HEK293 (cell line): ENCODE results near the gene PTHLH.

Source experiments
- CTCF ChIA-PET: fragments of 350-600 bp; formaldehyde crosslinking; extraction: SDS; loops from one replicate; lab custom pipeline; 2021; ENCODE audit warnings: antibody characterized with exemption; lab: Yijun Ruan, JAX
- POLR2A ChIA-PET: fragments of 300-600 bp; formaldehyde crosslinking; extraction: SDS; loops from one replicate; lab custom pipeline; 2020; ENCODE audit warnings: antibody characterized with exemption, inconsistent platforms; lab: Yijun Ruan, JAX
- H3K27ac ChIP-seq: fragments of 200-500 bp; sonication (Bioruptor generic); 2 replicates; pipeline ENCODE4 v1.5.1; 2014; ENCODE audit warnings: low read depth, low read length, control low read depth, inconsistent platforms; ENCODE audit errors: extremely low read depth
- H3K36me3 ChIP-seq, 2 experiments: fragments of 200-500 bp in 1 of 2; sonication (Bioruptor generic) in 1 of 2; 1 replicate in 1 of 2; 2 replicates in 1 of 2; pipeline ENCODE4 v1.5.1; 2014 to 2017; ENCODE audit warnings: inconsistent platforms in 2 of 2, low read length in 2 of 2; ENCODE audit not compliant: control insufficient read depth in 2 of 2, insufficient read depth in 1 of 2
- H3K4me1 ChIP-seq: fragments of 200-500 bp; sonication (Bioruptor generic); 2 replicates; pipeline ENCODE4 v1.5.1; 2014; ENCODE audit warnings: mild to moderate bottlenecking, low read length, inconsistent platforms; ENCODE audit not compliant: control insufficient read depth, insufficient read depth
- H3K4me3 ChIP-seq: 2 replicates; pipeline ENCODE4 v1.5.1; 2011; ENCODE audit warnings: low read depth, mild to moderate bottlenecking, control low read depth, low read length, moderate library complexity
- H3K9me3 ChIP-seq: fragments of 200-500 bp; sonication (Bioruptor generic); 2 replicates; pipeline ENCODE4 v1.5.1; 2014; ENCODE audit warnings: low read depth, low read length, inconsistent platforms; ENCODE audit not compliant: control insufficient read depth, insufficient read depth
- HOXA7 ChIP-seq: sonication (generic); formaldehyde crosslinking; IDR thresholded peaks from 2 replicates; pipeline ENCODE4 v1.8.1; 2022; ENCODE audit warnings: missing genetic modification reagents, borderline replicate concordance
- IKZF3 ChIP-seq: fragments of 450-650 bp; IDR thresholded peaks from 2 replicates; pipeline ENCODE4 v1.5.0; 2018; ENCODE audit warnings: missing biosample characterization, mild to moderate bottlenecking, missing genetic modification characterization, moderate library complexity
- KLF1 ChIP-seq: fragments of 450-650 bp; formaldehyde crosslinking; IDR thresholded peaks from 2 replicates; pipeline ENCODE4 v1.5.1; 2016; ENCODE audit warnings: missing biosample characterization, missing genetic modification characterization
- PRDM4 ChIP-seq: fragments of 450-650 bp; formaldehyde crosslinking; IDR thresholded peaks from 2 replicates; pipeline ENCODE4 v1.5.1; 2017; ENCODE audit warnings: missing biosample characterization, missing genetic modification characterization
- SALL2 ChIP-seq: fragments of 450-650 bp; formaldehyde crosslinking; IDR thresholded peaks from 2 replicates; pipeline ENCODE4 v1.5.0; 2017; ENCODE audit warnings: missing biosample characterization, mild to moderate bottlenecking, missing genetic modification characterization, borderline replicate concordance
- SCRT1 ChIP-seq: fragments of 450-650 bp; formaldehyde crosslinking; IDR thresholded peaks from 2 replicates; pipeline ENCODE4 v1.5.1; 2016; ENCODE audit warnings: missing biosample characterization, missing genetic modification characterization, borderline replicate concordance
- SP3 ChIP-seq: fragments of 450-650 bp; formaldehyde crosslinking; IDR thresholded peaks from 2 replicates; pipeline ENCODE4 v1.5.1; 2016; ENCODE audit warnings: missing biosample characterization, missing genetic modification characterization
- WT1 ChIP-seq: fragments of 450-650 bp; formaldehyde crosslinking; IDR thresholded peaks from 2 replicates; pipeline ENCODE4 v1.5.1; 2016; ENCODE audit warnings: missing biosample characterization, missing genetic modification characterization
- ZBTB26 ChIP-seq: fragments of 450-650 bp; formaldehyde crosslinking; optimal IDR thresholded peaks from 2 replicates; pipeline ENCODE3; 2016; ENCODE audit warnings: missing biosample characterization, mild to moderate bottlenecking, missing genetic modification characterization
- ZBTB48 ChIP-seq: fragments of 450-650 bp; formaldehyde crosslinking; IDR thresholded peaks from 2 replicates; pipeline ENCODE4 v1.5.1; 2016; ENCODE audit warnings: missing biosample characterization, missing genetic modification characterization
- ZNF114 ChIP-seq: fragments of 450-650 bp; formaldehyde crosslinking; IDR thresholded peaks from 2 replicates; pipeline ENCODE4 v1.5.0; 2017; ENCODE audit warnings: missing biosample characterization, missing genetic modification characterization
- ZNF169 ChIP-seq: fragments of 450-650 bp; formaldehyde crosslinking; IDR thresholded peaks from 2 replicates; pipeline ENCODE4 v1.5.1; 2016; ENCODE audit warnings: missing biosample characterization, missing genetic modification characterization
- ZNF214 ChIP-seq: fragments of 450-650 bp; formaldehyde crosslinking; IDR thresholded peaks from 2 replicates; pipeline ENCODE4 v1.5.1; 2017; ENCODE audit warnings: missing biosample characterization, mild to moderate bottlenecking, missing genetic modification characterization, borderline replicate concordance
- ZNF223 ChIP-seq: fragments of 450-650 bp; formaldehyde crosslinking; IDR thresholded peaks from 2 replicates; pipeline ENCODE4 v1.5.1; 2016; ENCODE audit warnings: missing biosample characterization, missing genetic modification characterization
- ZNF501 ChIP-seq: fragments of 450-650 bp; formaldehyde crosslinking; IDR thresholded peaks from 2 replicates; pipeline ENCODE4 v1.5.1; 2016; ENCODE audit warnings: missing biosample characterization, missing genetic modification characterization
- ZNF571 ChIP-seq: fragments of 450-650 bp; formaldehyde crosslinking; IDR thresholded peaks from 2 replicates; pipeline ENCODE4 v1.5.0; 2017; ENCODE audit warnings: missing biosample characterization, missing genetic modification characterization
- ZNF600 ChIP-seq: fragments of 450-650 bp; formaldehyde crosslinking; IDR thresholded peaks from 2 replicates; pipeline ENCODE4 v1.5.1; 2016; ENCODE audit warnings: missing biosample characterization, missing genetic modification characterization
- ZNF624 ChIP-seq: fragments of 450-650 bp; formaldehyde crosslinking; IDR thresholded peaks from 2 replicates; pipeline ENCODE4 v1.5.1; 2017; ENCODE audit warnings: missing biosample characterization, missing genetic modification characterization
- ZNF645 ChIP-seq: fragments of 450-650 bp; formaldehyde crosslinking; IDR thresholded peaks from 2 replicates; pipeline ENCODE4; 2016; ENCODE audit warnings: missing biosample characterization, missing genetic modification characterization
- ZSCAN30 ChIP-seq: fragments of 450-650 bp; IDR thresholded peaks from 2 replicates; pipeline ENCODE4 v1.5.1; 2018; ENCODE audit warnings: missing biosample characterization, mild to moderate bottlenecking, missing genetic modification characterization, moderate library complexity
- TF ChIP-seq, protein P1 (sequence below): fragments of 450-650 bp; formaldehyde crosslinking; IDR thresholded peaks from 2 replicates; pipeline ENCODE4 v1.5.1; 2016; ENCODE audit warnings: missing biosample characterization, missing genetic modification characterization
- TF ChIP-seq, protein P2 (sequence below): fragments of 450-650 bp; formaldehyde crosslinking; IDR thresholded peaks from 2 replicates; pipeline ENCODE4 v1.5.1; 2016; ENCODE audit warnings: missing biosample characterization, missing genetic modification characterization
- TF ChIP-seq, protein P3 (sequence below): fragments of 450-650 bp; formaldehyde crosslinking; IDR thresholded peaks from 2 replicates; pipeline ENCODE4 v1.5.1; 2016; ENCODE audit warnings: missing biosample characterization, missing genetic modification characterization, borderline replicate concordance

PTHLH gene

DNA sequence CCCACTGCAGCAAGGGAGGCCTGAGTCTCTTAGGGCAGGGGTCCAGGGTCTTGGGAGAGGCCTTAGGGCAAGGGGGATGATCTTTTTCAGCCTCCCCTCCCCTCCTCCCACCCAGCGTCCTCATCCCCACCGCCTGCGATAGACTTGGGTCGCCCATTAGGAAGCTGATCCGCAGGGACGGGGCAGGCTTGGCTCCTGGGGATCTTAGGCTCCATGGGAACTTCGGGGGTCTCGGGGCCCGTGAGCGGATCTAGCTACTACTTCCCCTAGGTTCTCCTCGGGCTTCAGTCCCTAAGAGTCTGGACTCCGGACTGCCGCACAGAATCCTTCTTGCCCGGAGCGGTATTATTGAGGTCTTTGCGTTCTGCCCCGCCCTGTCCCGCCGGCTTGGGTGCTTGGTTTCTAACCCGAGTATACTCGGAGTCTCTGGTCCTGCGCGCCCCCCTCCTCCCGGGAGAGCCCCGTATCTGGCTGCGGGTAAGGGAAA, 2.2 kb upstream of the PTHLH start:
- peak overlapping the region; percentile 20 for H3K4me3 ChIP-seq
- ChIA-PET CTCF (no interaction called here), POLR2A (no interaction called here)

GRCh38 chr12:27973487-27973890, 956 bp upstream of the PTHLH start:
- TF ChIP-seq ZNF501 (tag by site-specific recombination) (no peak), SP3 (0 out of 2 replicates have a peak, but pooled peaks have one; percentile 14), ZNF223 (tag by site-specific recombination) (no peak), KLF1 (peak; percentile 81), ZSCAN30 (tag by site-specific recombination) (no peak), ZBTB48 (tag by site-specific recombination) (no peak), ZNF571 (tag by site-specific recombination) (no peak), SCRT1 (tag by site-specific recombination) (no peak), WT1 (tag by site-specific recombination) (no peak; the same call in 1 of the 2 replicates), IKZF3 (tag by site-specific recombination) (0 out of 2 replicates have a peak, but pooled peaks have one; percentile 18)
- TF ChIP-seq, protein P1, sequence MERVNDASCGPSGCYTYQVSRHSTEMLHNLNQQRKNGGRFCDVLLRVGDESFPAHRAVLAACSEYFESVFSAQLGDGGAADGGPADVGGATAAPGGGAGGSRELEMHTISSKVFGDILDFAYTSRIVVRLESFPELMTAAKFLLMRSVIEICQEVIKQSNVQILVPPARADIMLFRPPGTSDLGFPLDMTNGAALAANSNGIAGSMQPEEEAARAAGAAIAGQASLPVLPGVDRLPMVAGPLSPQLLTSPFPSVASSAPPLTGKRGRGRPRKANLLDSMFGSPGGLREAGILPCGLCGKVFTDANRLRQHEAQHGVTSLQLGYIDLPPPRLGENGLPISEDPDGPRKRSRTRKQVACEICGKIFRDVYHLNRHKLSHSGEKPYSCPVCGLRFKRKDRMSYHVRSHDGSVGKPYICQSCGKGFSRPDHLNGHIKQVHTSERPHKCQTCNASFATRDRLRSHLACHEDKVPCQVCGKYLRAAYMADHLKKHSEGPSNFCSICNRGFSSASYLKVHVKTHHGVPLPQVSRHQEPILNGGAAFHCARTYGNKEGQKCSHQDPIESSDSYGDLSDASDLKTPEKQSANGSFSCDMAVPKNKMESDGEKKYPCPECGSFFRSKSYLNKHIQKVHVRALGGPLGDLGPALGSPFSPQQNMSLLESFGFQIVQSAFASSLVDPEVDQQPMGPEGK (tag by site-specific recombination) = 0 out of 2 replicates have a peak, but pooled peaks have one; percentile 1
- TF ChIP-seq, all 188 proteins: peak for 4
- no peaks in the 10 kb centered on the region for H3K4me1 ChIP-seq
- no peak overlapping the region for H3K27ac ChIP-seq
- H3K36me3 ChIP-seq = no peaks in the 10 kb centered on the region
- ChIA-PET POLR2A (no interaction called here), CTCF (no interaction called here)
- no peak overlapping the region for H3K4me3 ChIP-seq
- H3K9me3 ChIP-seq = no peaks in the 10 kb centered on the region

More for the DNA sequence above, 2.2 kb upstream of the PTHLH start:
- H3K4me1 ChIP-seq = no peaks in the 10 kb centered on the region
- no peak overlapping the region; the same call in 1 of the 2 replicates for H3K27ac ChIP-seq
- H3K9me3 ChIP-seq = no peaks in the 10 kb centered on the region
- TF ChIP-seq ZBTB26 (tag by site-specific recombination) (no peak), ZNF600 (0 out of 2 replicates have a peak, but pooled peaks have one; percentile 30)
- no peaks in the 10 kb centered on the region for H3K36me3 ChIP-seq

DNA sequence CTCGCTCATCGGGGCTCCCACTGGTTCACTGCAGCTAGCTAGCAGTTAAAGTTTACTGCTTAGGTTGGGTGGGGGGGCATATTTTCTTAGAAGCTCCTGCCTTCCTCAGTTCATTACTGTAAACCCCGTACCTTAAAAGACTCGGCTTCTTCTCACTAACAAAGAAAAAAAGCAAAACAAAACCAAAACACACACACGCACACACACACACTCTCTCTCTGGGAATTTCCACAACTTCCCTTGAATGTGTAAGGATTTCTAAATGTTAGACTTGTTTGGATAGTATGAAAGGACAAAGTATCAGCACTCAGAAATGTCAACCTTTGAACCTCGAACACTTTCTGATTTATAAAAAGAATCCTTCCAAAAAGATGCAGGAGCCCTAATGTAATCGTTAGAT, 927 bp downstream of the PTHLH start:
- CTCF ChIA-PET = interaction anchor here (0.8 kb wide), 1 partner anchor 10 kb away, joined by 4 read pairs; no protein-coding TSS in a partner anchor
- Histone ChIP-seq H3K36me3 (no peaks in the 10 kb centered on the region), H3K4me3 (no peak overlapping the region), H3K9me3 (no peaks in the 10 kb centered on the region), H3K4me1 (peaks cover 18% of the 10 kb centered on the region), H3K27ac (no peak overlapping the region)
- POLR2A ChIA-PET = no interaction called here
- TF ChIP-seq, protein P2, sequence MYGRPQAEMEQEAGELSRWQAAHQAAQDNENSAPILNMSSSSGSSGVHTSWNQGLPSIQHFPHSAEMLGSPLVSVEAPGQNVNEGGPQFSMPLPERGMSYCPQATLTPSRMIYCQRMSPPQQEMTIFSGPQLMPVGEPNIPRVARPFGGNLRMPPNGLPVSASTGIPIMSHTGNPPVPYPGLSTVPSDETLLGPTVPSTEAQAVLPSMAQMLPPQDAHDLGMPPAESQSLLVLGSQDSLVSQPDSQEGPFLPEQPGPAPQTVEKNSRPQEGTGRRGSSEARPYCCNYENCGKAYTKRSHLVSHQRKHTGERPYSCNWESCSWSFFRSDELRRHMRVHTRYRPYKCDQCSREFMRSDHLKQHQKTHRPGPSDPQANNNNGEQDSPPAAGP (tag by site-specific recombination) = no peak
- TF ChIP-seq PRDM4 (tag by site-specific recombination) (no peak), ZNF645 (tag by site-specific recombination) (no peak), ZNF624 (tag by site-specific recombination) (no peak), HOXA7 (no peak), ZNF169 (tag by site-specific recombination) (no peak), ZNF214 (tag by site-specific recombination) (no peak), ZNF114 (tag by site-specific recombination) (no peak), SALL2 (tag by site-specific recombination) (no peak)
- TF ChIP-seq, protein P3, sequence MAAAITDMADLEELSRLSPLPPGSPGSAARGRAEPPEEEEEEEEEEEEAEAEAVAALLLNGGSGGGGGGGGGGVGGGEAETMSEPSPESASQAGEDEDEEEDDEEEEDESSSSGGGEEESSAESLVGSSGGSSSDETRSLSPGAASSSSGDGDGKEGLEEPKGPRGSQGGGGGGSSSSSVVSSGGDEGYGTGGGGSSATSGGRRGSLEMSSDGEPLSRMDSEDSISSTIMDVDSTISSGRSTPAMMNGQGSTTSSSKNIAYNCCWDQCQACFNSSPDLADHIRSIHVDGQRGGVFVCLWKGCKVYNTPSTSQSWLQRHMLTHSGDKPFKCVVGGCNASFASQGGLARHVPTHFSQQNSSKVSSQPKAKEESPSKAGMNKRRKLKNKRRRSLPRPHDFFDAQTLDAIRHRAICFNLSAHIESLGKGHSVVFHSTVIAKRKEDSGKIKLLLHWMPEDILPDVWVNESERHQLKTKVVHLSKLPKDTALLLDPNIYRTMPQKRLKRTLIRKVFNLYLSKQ = no peak
